Nephron progenitor cell (in vitro differentiated cells): ENCODE measurements around the gene NUP93.
"Not testable (repeated sequence)": the region's sequence is repeated elsewhere in the genome, so short reads cannot be mapped to it uniquely, and the experiment has no call there.

Experiments used
- DNase-seq: peaks from one replicate; pipeline ENCODE4 v3.0.0; 2021
- H3K27ac Mint-ChIP-seq: 2 replicates; pipeline ENCODE4 v1.8.0; 2021; ENCODE audit warnings: mild to moderate bottlenecking, moderate library complexity, mixed read lengths
- H3K27me3 Mint-ChIP-seq: 2 replicates; pipeline ENCODE4 v1.8.0; 2021; ENCODE audit warnings: mild to moderate bottlenecking, low read depth, mixed read lengths; ENCODE audit not compliant: poor library complexity
- H3K36me3 Mint-ChIP-seq: 2 replicates; pipeline ENCODE4 v1.8.0; 2021; ENCODE audit warnings: low read depth, mixed read lengths
- H3K4me1 Mint-ChIP-seq: 2 replicates; pipeline ENCODE4 v1.8.0; 2021; ENCODE audit warnings: mixed read lengths
- H3K4me3 Mint-ChIP-seq: 2 replicates; pipeline ENCODE4 v1.8.0; 2021; ENCODE audit warnings: mild to moderate bottlenecking, moderate library complexity, mixed read lengths
- H3K9me3 Mint-ChIP-seq: 2 replicates; pipeline ENCODE4 v1.8.0; 2021; ENCODE audit warnings: mild to moderate bottlenecking, moderate library complexity, mixed read lengths
- CTCF ChIP-seq: fragments of 200-600 bp; sonication (generic); IDR thresholded peaks from 2 replicates; pipeline ENCODE4 v1.5.0; 2021; ENCODE audit warnings: antibody characterized with exemption

Gene NUP93

GRCh38 chr16:56736476-56736875 is 6.5 kb downstream of the NUP93 start:
- DNase-seq: no peak
- peaks cover 18% of the 10 kb centered on the region for H3K9me3 Mint-ChIP-seq
- peaks cover 32% of the 10 kb centered on the region for H3K36me3 Mint-ChIP-seq
- H3K27ac Mint-ChIP-seq: peak overlapping the region; percentile 6
- no peaks in the 10 kb centered on the region for H3K4me1 Mint-ChIP-seq
- H3K4me3 Mint-ChIP-seq: no peak overlapping the region
- TF ChIP-seq CTCF: no peak
- H3K27me3 Mint-ChIP-seq: no peaks in the 10 kb centered on the region

- H3K4me1 Mint-ChIP-seq: no peaks in the 10 kb centered on the region
- H3K9me3 Mint-ChIP-seq: peaks cover 21% of the 10 kb centered on the region
- peaks cover 38% of the 10 kb centered on the region for H3K36me3 Mint-ChIP-seq
- no peak overlapping the region for H3K27ac Mint-ChIP-seq
- no peak for DNase-seq
- no peak for TF ChIP-seq CTCF
- H3K4me3 Mint-ChIP-seq: no peak overlapping the region
- no peaks in the 10 kb centered on the region for H3K27me3 Mint-ChIP-seq
Measured at GRCh38 chr16:56737539-56737938, 7.6 kb downstream of the NUP93 start.

- Mint-ChIP-seq H3K27me3 (no peaks in the 10 kb centered on the region), H3K4me3 (no peak overlapping the region), H3K27ac (no peak overlapping the region), H3K9me3 (peaks cover 21% of the 10 kb centered on the region), H3K4me1 (no peaks in the 10 kb centered on the region), H3K36me3 (peaks cover 38% of the 10 kb centered on the region)
- DNase-seq: no peak
- TF ChIP-seq CTCF: no peak
Measured at GRCh38 chr16:56738221-56738620, 8.3 kb downstream of the NUP93 start.

GRCh38 chr16:56739378-56739777 is 9.4 kb downstream of the NUP93 start:
- H3K4me3 Mint-ChIP-seq, H3K27me3 Mint-ChIP-seq: not testable (repeated sequence)
- H3K36me3 Mint-ChIP-seq: peaks cover 38% of the 10 kb centered on the region

DNA sequence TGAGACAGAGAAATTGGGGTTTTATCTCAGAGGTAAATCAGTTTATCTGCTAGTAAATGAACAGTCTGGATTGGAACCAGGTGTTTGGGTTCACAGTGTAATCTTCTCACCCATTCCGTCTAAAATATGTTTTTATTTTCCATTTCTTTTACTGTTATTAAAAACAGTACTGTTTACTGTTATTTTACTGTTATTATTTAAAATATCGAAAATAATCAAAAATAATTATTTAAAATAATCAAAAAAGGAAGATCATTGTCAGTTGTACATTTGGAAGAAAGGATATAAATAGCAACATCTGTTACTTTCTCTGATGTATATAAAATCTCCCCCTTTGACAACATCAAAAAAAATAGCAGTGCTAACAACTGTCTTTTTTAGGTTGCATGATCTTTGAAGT is 11.5 kb downstream of the NUP93 start:
- Mint-ChIP-seq H3K36me3 (peaks cover 34% of the 10 kb centered on the region), H3K4me1 (peaks cover 23% of the 10 kb centered on the region), H3K4me3 (no peak overlapping the region), H3K9me3 (peaks cover 21% of the 10 kb centered on the region), H3K27me3 (no peaks in the 10 kb centered on the region), H3K27ac (no peak overlapping the region)
- no peak for DNase-seq
- no peak for TF ChIP-seq CTCF

More at GRCh38 chr16:56739378-56739777, 9.4 kb downstream of the NUP93 start:
- H3K27ac Mint-ChIP-seq, H3K4me1 Mint-ChIP-seq, DNase-seq: not testable (repeated sequence)
- peaks cover 21% of the 10 kb centered on the region for H3K9me3 Mint-ChIP-seq

DNA sequence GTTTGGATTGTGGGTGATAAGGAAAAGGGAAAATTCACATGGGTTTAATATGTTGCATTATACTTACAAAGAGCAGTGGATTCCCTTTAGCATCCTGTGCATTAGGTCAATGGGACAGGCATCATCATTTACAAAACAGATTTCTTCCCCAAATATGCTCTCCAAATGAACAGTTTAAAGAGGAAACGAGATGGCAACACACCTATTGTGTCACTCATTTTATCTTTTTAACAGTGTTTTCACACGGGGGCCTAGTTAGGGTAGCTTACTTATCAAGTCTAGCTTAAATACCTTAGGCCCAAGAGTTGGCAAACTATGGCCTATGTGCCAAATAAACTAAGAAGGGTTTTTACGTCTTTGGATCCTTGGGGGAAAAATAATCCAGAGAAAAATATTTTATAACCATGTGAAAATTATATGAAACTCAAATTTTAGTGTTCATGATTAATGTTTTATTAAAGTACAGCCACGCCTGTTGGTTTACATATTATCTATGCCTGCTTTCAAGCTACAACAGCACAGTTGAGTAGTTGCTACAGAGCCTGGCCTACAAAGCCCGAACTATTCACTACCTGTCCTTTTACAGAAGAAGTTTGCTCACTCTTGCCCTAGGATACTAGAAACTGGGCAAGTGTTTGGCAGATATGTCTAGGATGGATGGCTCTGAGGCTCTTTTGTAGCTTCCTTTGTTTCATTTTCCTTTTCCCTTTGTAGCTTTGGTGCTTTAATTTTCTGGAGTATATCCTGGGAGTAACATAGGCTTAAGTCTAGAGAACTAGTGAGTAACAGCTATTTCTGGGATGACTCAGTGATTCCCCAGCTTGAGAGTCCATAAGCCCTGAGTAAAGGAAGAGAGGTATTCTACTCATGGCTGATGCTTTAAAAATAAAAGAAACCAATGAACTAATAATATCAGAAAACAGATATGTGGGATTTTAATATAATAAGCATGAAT is 12.4 kb downstream of the NUP93 start:
- Mint-ChIP-seq H3K27me3 (no peaks in the 10 kb centered on the region), H3K27ac (no peak overlapping the region), H3K4me3 (no peak overlapping the region), H3K9me3 (peaks cover 21% of the 10 kb centered on the region), H3K36me3 (peaks cover 27% of the 10 kb centered on the region), H3K4me1 (peaks cover 25% of the 10 kb centered on the region)
- no peak for DNase-seq
- no peak for TF ChIP-seq CTCF
